Measurements from ENCODE around the gene PRUNE2. TPM values are rescaled to one million over a fixed set of nuclear protein-coding genes. Genes with fewer than 3 reads are reported as not detected.

Gene PRUNE2
- total RNA-seq, 2 donors from 2014 or later = 58.6 to 78.9 TPM

- TF ChIP-seq POLR2AphosphoS5 (IDR thresholded peaks at IDR 0.05) (no peak), POLR2A (IDR thresholded peaks at IDR 0.05) (no peak), CTCF (IDR thresholded peaks at IDR 0.05) (no peak)
- Histone ChIP-seq H3K9me3 (no peaks in the 10 kb centered on the region), H3K27ac (no peak overlapping the region), H3K27me3 (replicated peaks; ENCODE audit: insufficient read depth) (no peaks in the 10 kb centered on the region), H3K36me3 (no peaks in the 10 kb centered on the region), H3K4me1 (replicated peaks) (no peaks in the 10 kb centered on the region), H3K4me3 (no peak overlapping the region)
- DNase-seq (ENCODE audit: low spot score) = no peak
- 36% methylated on average over 4 of the region's 4 CpGs for WGBS
- intact Hi-C loops (cut with DNase I) = no loop called here
Measured at GRCh38 chr9:76646249-76646648, 259.7 kb downstream of the PRUNE2 start.

GRCh38 chr9:76644647-76645250 lies 261.2 kb downstream of the PRUNE2 start:
- TF ChIP-seq CTCF (IDR thresholded peaks at IDR 0.05) = no peak
- TF ChIP-seq POLR2A (IDR thresholded peaks at IDR 0.05) = no peak
- no peak for TF ChIP-seq POLR2AphosphoS5 (IDR thresholded peaks at IDR 0.05)
- intact Hi-C loops (cut with DNase I) = no loop called here
- Histone ChIP-seq H3K36me3 (no peaks in the 10 kb centered on the region), H3K9me3 (no peaks in the 10 kb centered on the region), H3K27ac (no peak overlapping the region), H3K27me3 (replicated peaks; ENCODE audit: insufficient read depth) (no peaks in the 10 kb centered on the region), H3K4me3 (no peak overlapping the region), H3K4me1 (replicated peaks) (no peaks in the 10 kb centered on the region)
- no peak for DNase-seq (ENCODE audit: low spot score)
- 97% methylated on average over 10 of the region's 10 CpGs for WGBS

- H3K9me3 ChIP-seq = no peaks in the 10 kb centered on the region
Measured at GRCh38 chr9:76644171-76644570, 261.7 kb downstream of the PRUNE2 start.

GRCh38 chr9:76643399-76644117 lies 262.4 kb downstream of the PRUNE2 start:
- intact Hi-C loops (cut with DNase I) = no loop called here
- H3K4me3 ChIP-seq = no peak overlapping the region
- WGBS = 82% methylated on average over 6 of the region's 6 CpGs
- H3K27ac ChIP-seq = no peak overlapping the region
- no peak for TF ChIP-seq CTCF (IDR thresholded peaks at IDR 0.05)
- TF ChIP-seq POLR2AphosphoS5 (IDR thresholded peaks at IDR 0.05) = no peak
- TF ChIP-seq POLR2A (IDR thresholded peaks at IDR 0.05) = no peak
- no peaks in the 10 kb centered on the region for H3K9me3 ChIP-seq
- H3K27me3 ChIP-seq (replicated peaks; ENCODE audit: insufficient read depth) = no peaks in the 10 kb centered on the region
- no peaks in the 10 kb centered on the region for H3K36me3 ChIP-seq
- no peak for DNase-seq (ENCODE audit: low spot score)
- no peaks in the 10 kb centered on the region for H3K4me1 ChIP-seq (replicated peaks)

More at GRCh38 chr9:76644171-76644570, 261.7 kb downstream of the PRUNE2 start:
- no peak overlapping the region for H3K4me3 ChIP-seq
- H3K4me1 ChIP-seq (replicated peaks) = no peaks in the 10 kb centered on the region
- TF ChIP-seq CTCF (IDR thresholded peaks at IDR 0.05) (no peak), POLR2AphosphoS5 (IDR thresholded peaks at IDR 0.05) (no peak), POLR2A (IDR thresholded peaks at IDR 0.05) (no peak)
- intact Hi-C loops (cut with DNase I) = no loop called here
- no peaks in the 10 kb centered on the region for H3K36me3 ChIP-seq
- H3K27ac ChIP-seq = no peak overlapping the region
- H3K27me3 ChIP-seq (replicated peaks; ENCODE audit: insufficient read depth) = no peaks in the 10 kb centered on the region
- WGBS = 75% methylated on average over 4 of the region's 4 CpGs
- no peak for DNase-seq (ENCODE audit: low spot score)

Data from prostate gland (tissue), 2 donors.